Measurements from ENCODE around the gene GPR17. TPM values are rescaled to one million over a fixed set of nuclear protein-coding genes. Genes with fewer than 3 reads are reported as not detected.

Gene GPR17
- total RNA-seq, 2 donors from 2014 or later, result 0.24 TPM; not detected in 1

- peak; percentile 31 for DNase-seq
- Mint-ChIP-seq H3K4me1 (no peaks in the 10 kb centered on the region), H3K27ac (no peak overlapping the region), H3K4me3 (no peak overlapping the region), H3K9me3 (peaks cover 13% of the 10 kb centered on the region), H3K27me3 (ENCODE audit: insufficient read depth) (peaks cover 4% of the 10 kb centered on the region), H3K36me3 (ENCODE audit: low read depth) (no peaks in the 10 kb centered on the region)
- Histone ChIP-seq H3K9ac (ENCODE audit: extremely low read depth, low read length, poor library complexity, severe bottlenecking) (no peak overlapping the region), H3K27ac (ENCODE audit: low read depth, low read length) (no peak overlapping the region), H3K9me3 (ENCODE audit: control insufficient read depth, low read length) (peaks cover 15% of the 10 kb centered on the region), H3K4me1 (ENCODE audit: control insufficient read depth, insufficient read depth, low read length) (no peaks in the 10 kb centered on the region), H3K27me3 (ENCODE audit: control insufficient read depth, insufficient read depth, low read length, poor library complexity, severe bottlenecking) (no peaks in the 10 kb centered on the region), H3K36me3 (ENCODE audit: control insufficient read depth, insufficient read depth, low read length) (no peaks in the 10 kb centered on the region), H3K4me3 (ENCODE audit: low read length) (no peak overlapping the region)
- TF ChIP-seq CTCF (conservative IDR thresholded peaks at IDR 0.05), result no peak
- WGBS, 2 experiments (ENCODE audit: insufficient coverage in 1 of 2, insufficient read length in 1 of 2), result 86 to 87% methylated on average over 15 to 24 of the region's 24 CpGs
Measured at GRCh38 chr2:127609031-127609751, 36.8 kb upstream of the GPR17 start.

- no peak overlapping the region for H3K4me3 ChIP-seq (ENCODE audit: low read length)
- no peak overlapping the region for H3K27ac ChIP-seq (ENCODE audit: low read depth, low read length)
- H3K4me1 Mint-ChIP-seq, result no peaks in the 10 kb centered on the region
- no peak overlapping the region for H3K27ac Mint-ChIP-seq
- no peak overlapping the region for H3K9ac ChIP-seq (ENCODE audit: extremely low read depth, low read length, poor library complexity, severe bottlenecking)
- no peak overlapping the region for H3K4me3 Mint-ChIP-seq
- H3K9me3 ChIP-seq (ENCODE audit: control insufficient read depth, low read length), result peaks cover 15% of the 10 kb centered on the region
- no peaks in the 10 kb centered on the region for H3K27me3 ChIP-seq (ENCODE audit: control insufficient read depth, insufficient read depth, low read length, poor library complexity, severe bottlenecking)
- WGBS, 2 experiments (ENCODE audit: insufficient coverage in 1 of 2, insufficient read length in 1 of 2), result 80 to 92% methylated on average over 2 to 8 of the region's 8 CpGs
- H3K9me3 Mint-ChIP-seq, result peaks cover 14% of the 10 kb centered on the region
- no peaks in the 10 kb centered on the region for H3K36me3 ChIP-seq (ENCODE audit: control insufficient read depth, insufficient read depth, low read length)
- H3K4me1 ChIP-seq (ENCODE audit: control insufficient read depth, insufficient read depth, low read length), result no peaks in the 10 kb centered on the region
- no peaks in the 10 kb centered on the region for H3K36me3 Mint-ChIP-seq (ENCODE audit: low read depth)
- peaks cover 4% of the 10 kb centered on the region for H3K27me3 Mint-ChIP-seq (ENCODE audit: insufficient read depth)
- DNase-seq, result peak; percentile 26
- TF ChIP-seq CTCF (conservative IDR thresholded peaks at IDR 0.05), result no peak
Measured at GRCh38 chr2:127609818-127610217, 36.1 kb upstream of the GPR17 start.

GRCh38 chr2:127610561-127610960 lies 35.4 kb upstream of the GPR17 start:
- Mint-ChIP-seq H3K27me3 (ENCODE audit: insufficient read depth) (peaks cover 6% of the 10 kb centered on the region), H3K4me1 (no peaks in the 10 kb centered on the region)

More at GRCh38 chr2:127610561-127610960, 35.4 kb upstream of the GPR17 start:
- Mint-ChIP-seq H3K9me3 (peaks cover 14% of the 10 kb centered on the region), H3K36me3 (ENCODE audit: low read depth) (no peaks in the 10 kb centered on the region), H3K27ac (no peak overlapping the region), H3K4me3 (no peak overlapping the region)
- H3K27me3 ChIP-seq (ENCODE audit: control insufficient read depth, insufficient read depth, low read length, poor library complexity, severe bottlenecking), result no peaks in the 10 kb centered on the region
- peaks cover 15% of the 10 kb centered on the region for H3K9me3 ChIP-seq (ENCODE audit: control insufficient read depth, low read length)
- H3K36me3 ChIP-seq (ENCODE audit: control insufficient read depth, insufficient read depth, low read length), result no peaks in the 10 kb centered on the region
- 87% methylated on average over 1 of the region's 1 CpG; no CpG with 5 or more reads in 1 of the 2 experiments for WGBS, 2 experiments (ENCODE audit: insufficient coverage in 1 of 2, insufficient read length in 1 of 2)
- no peak overlapping the region for H3K4me3 ChIP-seq (ENCODE audit: low read length)
- no peak overlapping the region for H3K9ac ChIP-seq (ENCODE audit: extremely low read depth, low read length, poor library complexity, severe bottlenecking)
- no peak for TF ChIP-seq CTCF (conservative IDR thresholded peaks at IDR 0.05)
- peak; percentile 24 for DNase-seq
- no peak overlapping the region for H3K27ac ChIP-seq (ENCODE audit: low read depth, low read length)
- no peaks in the 10 kb centered on the region for H3K4me1 ChIP-seq (ENCODE audit: control insufficient read depth, insufficient read depth, low read length)

Data from endodermal cell (in vitro differentiated cells).